Activated T-helper 17 cell treated with anti-CD3 and anti-CD28 coated beads, Interleukin-2, amount 50 U/mL, for 72 hours (primary cell): Measurements from ENCODE around the gene IQCF5. TPM values are rescaled to one million over a fixed set of nuclear protein-coding genes. Genes with fewer than 3 reads are reported as not detected.
"Not testable (repeated sequence)": the region's sequence is repeated elsewhere in the genome, so short reads cannot be mapped to it uniquely, and the experiment has no call there.

Experiments
- ATAC-seq: fragments of 150-1000 bp; cut with Tn5 transposase; replicated peaks from 2 replicates; pipeline ENCODE4 v1.10.0; 2021; ENCODE audit warnings: mild to moderate bottlenecking, moderate library complexity
- H3K27ac Mint-ChIP-seq: one replicate; pipeline ENCODE4 v1.8.0; 2022; ENCODE audit warnings: mixed read lengths
- H3K27me3 Mint-ChIP-seq: one replicate; pipeline ENCODE4 v1.8.0; 2022; ENCODE audit warnings: mixed read lengths
- H3K36me3 Mint-ChIP-seq: one replicate; pipeline ENCODE4 v1.8.0; 2022; ENCODE audit warnings: low read depth, mild to moderate bottlenecking, mixed read lengths
- H3K4me1 Mint-ChIP-seq: one replicate; pipeline ENCODE4 v1.8.0; 2022; ENCODE audit warnings: mixed read lengths
- H3K4me3 Mint-ChIP-seq: one replicate; pipeline ENCODE4 v1.8.0; 2022; ENCODE audit warnings: mild to moderate bottlenecking, mixed read lengths
- H3K9me3 Mint-ChIP-seq: one replicate; pipeline ENCODE4 v1.8.0; 2022; ENCODE audit warnings: mixed read lengths
- total RNA-seq, 2 donors: library from RNA; stranded (reverse); gene quantifications; one replicate each; pipeline ENCODE4 v1.2.3, GENCODE V29; 2022

Gene IQCF5
- total RNA-seq = not detected

- Mint-ChIP-seq H3K27ac (no peak within 1 kb of the TSS), H3K36me3 (no peaks in the 10 kb centered on the region), H3K9me3 (no peaks in the 10 kb centered on the region), H3K27me3 (peaks cover 25% of the 10 kb centered on the region), H3K4me1 (no peaks in the 10 kb centered on the region), H3K4me3 (no peak within 1 kb of the TSS)
- ATAC-seq = no peak
Measured at GRCh38 chr3:51875501-51875900, at the start of gene IQCF5. IQCF5 (minus strand) TSS chr3:51875601; CDS start chr3:51875531, 70 bp downstream.

- no peak for ATAC-seq
- H3K4me3 Mint-ChIP-seq = no peak overlapping the region
- no peaks in the 10 kb centered on the region for H3K4me1 Mint-ChIP-seq
- no peaks in the 10 kb centered on the region for H3K27me3 Mint-ChIP-seq
- H3K9me3 Mint-ChIP-seq = no peaks in the 10 kb centered on the region
- no peak overlapping the region for H3K27ac Mint-ChIP-seq
- no peaks in the 10 kb centered on the region for H3K36me3 Mint-ChIP-seq
Measured at GRCh38 chr3:51921081-51921578, 45.7 kb upstream of the IQCF5 start.

- ATAC-seq = no peak
- H3K4me1 Mint-ChIP-seq = no peaks in the 10 kb centered on the region
- no peaks in the 10 kb centered on the region for H3K27me3 Mint-ChIP-seq
- no peak overlapping the region for H3K4me3 Mint-ChIP-seq
- H3K9me3 Mint-ChIP-seq = no peaks in the 10 kb centered on the region
- H3K27ac Mint-ChIP-seq = no peak overlapping the region
- no peaks in the 10 kb centered on the region for H3K36me3 Mint-ChIP-seq
Measured at GRCh38 chr3:51916418-51916817, 41.0 kb upstream of the IQCF5 start.

- no peak overlapping the region for H3K4me3 Mint-ChIP-seq
- no peaks in the 10 kb centered on the region for H3K36me3 Mint-ChIP-seq
- peaks cover 17% of the 10 kb centered on the region for H3K9me3 Mint-ChIP-seq
- H3K27ac Mint-ChIP-seq = no peak overlapping the region
- H3K4me1 Mint-ChIP-seq = no peaks in the 10 kb centered on the region
- no peak for ATAC-seq
- H3K27me3 Mint-ChIP-seq = peaks cover 22% of the 10 kb centered on the region
Measured at GRCh38 chr3:51908026-51908425, 32.6 kb upstream of the IQCF5 start.

GRCh38 chr3:51904034-51904823 lies 28.8 kb upstream of the IQCF5 start:
- H3K9me3 Mint-ChIP-seq = peaks cover 17% of the 10 kb centered on the region
- ATAC-seq = no peak
- H3K27me3 Mint-ChIP-seq = peaks cover 21% of the 10 kb centered on the region
- H3K27ac Mint-ChIP-seq = no peak overlapping the region
- H3K4me3 Mint-ChIP-seq = no peak overlapping the region
- peaks cover 11% of the 10 kb centered on the region for H3K4me1 Mint-ChIP-seq
- H3K36me3 Mint-ChIP-seq = peaks cover 6% of the 10 kb centered on the region

- not testable (repeated sequence) for H3K9me3 Mint-ChIP-seq, H3K36me3 Mint-ChIP-seq
- peaks cover 11% of the 10 kb centered on the region for H3K4me1 Mint-ChIP-seq
- H3K4me3 Mint-ChIP-seq = peak overlapping the region; percentile 18
- H3K27ac Mint-ChIP-seq = peak overlapping the region; percentile 73
- ATAC-seq = peak; percentile 83
- peaks cover 20% of the 10 kb centered on the region for H3K27me3 Mint-ChIP-seq
Measured at GRCh38 chr3:51902361-51902760, 27.0 kb upstream of the IQCF5 start.

GRCh38 chr3:51900043-51900442 lies 24.6 kb upstream of the IQCF5 start:
- H3K36me3 Mint-ChIP-seq, H3K27ac Mint-ChIP-seq, H3K9me3 Mint-ChIP-seq: not testable (repeated sequence)
- ATAC-seq = peak; percentile 60
- Mint-ChIP-seq H3K27me3 (peaks cover 24% of the 10 kb centered on the region), H3K4me3 (peak overlapping the region; percentile 18), H3K4me1 (peaks cover 11% of the 10 kb centered on the region)

- Mint-ChIP-seq H3K4me1 (peaks cover 8% of the 10 kb centered on the region), H3K27ac (no peak overlapping the region), H3K36me3 (peaks cover 3% of the 10 kb centered on the region), H3K27me3 (peaks cover 19% of the 10 kb centered on the region), H3K4me3 (no peak overlapping the region), H3K9me3 (no peaks in the 10 kb centered on the region)
- no peak for ATAC-seq
Measured at GRCh38 chr3:51897391-51897790, 22.0 kb upstream of the IQCF5 start.

- ATAC-seq = no peak
- Mint-ChIP-seq H3K4me3 (no peak overlapping the region), H3K27me3 (peaks cover 23% of the 10 kb centered on the region), H3K27ac (no peak overlapping the region), H3K4me1 (peaks cover 10% of the 10 kb centered on the region), H3K36me3 (no peaks in the 10 kb centered on the region), H3K9me3 (no peaks in the 10 kb centered on the region)
Measured at GRCh38 chr3:51896607-51897305, 21.4 kb upstream of the IQCF5 start.

GRCh38 chr3:51894939-51895338 lies 19.5 kb upstream of the IQCF5 start:
- Mint-ChIP-seq H3K27me3 (peaks cover 23% of the 10 kb centered on the region), H3K4me3 (no peak overlapping the region), H3K4me1 (peaks cover 4% of the 10 kb centered on the region), H3K9me3 (no peaks in the 10 kb centered on the region), H3K36me3 (no peaks in the 10 kb centered on the region), H3K27ac (no peak overlapping the region)
- ATAC-seq = no peak

- Mint-ChIP-seq H3K4me1 (peaks cover 4% of the 10 kb centered on the region), H3K9me3 (no peaks in the 10 kb centered on the region), H3K27ac (no peak overlapping the region), H3K36me3 (no peaks in the 10 kb centered on the region), H3K4me3 (no peak overlapping the region), H3K27me3 (peaks cover 23% of the 10 kb centered on the region)
- no peak for ATAC-seq
Measured at GRCh38 chr3:51894391-51894790, 19.0 kb upstream of the IQCF5 start.

GRCh38 chr3:51891242-51892039 lies 16.0 kb upstream of the IQCF5 start:
- peaks cover 8% of the 10 kb centered on the region for H3K27me3 Mint-ChIP-seq
- no peak overlapping the region for H3K4me3 Mint-ChIP-seq
- no peak for ATAC-seq
- no peaks in the 10 kb centered on the region for H3K36me3 Mint-ChIP-seq
- H3K4me1 Mint-ChIP-seq = peaks cover 4% of the 10 kb centered on the region
- H3K9me3 Mint-ChIP-seq = no peaks in the 10 kb centered on the region
- H3K27ac Mint-ChIP-seq = peak overlapping the region; percentile 1

GRCh38 chr3:51888463-51889105 lies 13.2 kb upstream of the IQCF5 start:
- H3K27me3 Mint-ChIP-seq = peaks cover 5% of the 10 kb centered on the region
- no peak for ATAC-seq
- H3K36me3 Mint-ChIP-seq = no peaks in the 10 kb centered on the region
- H3K27ac Mint-ChIP-seq = no peak overlapping the region
- H3K4me3 Mint-ChIP-seq = no peak overlapping the region
- H3K4me1 Mint-ChIP-seq = peaks cover 4% of the 10 kb centered on the region
- no peaks in the 10 kb centered on the region for H3K9me3 Mint-ChIP-seq

- Mint-ChIP-seq H3K4me3 (no peak overlapping the region), H3K27ac (no peak overlapping the region), H3K9me3 (no peaks in the 10 kb centered on the region), H3K4me1 (peaks cover 4% of the 10 kb centered on the region), H3K27me3 (peaks cover 5% of the 10 kb centered on the region), H3K36me3 (no peaks in the 10 kb centered on the region)
- ATAC-seq = no peak
Measured at GRCh38 chr3:51887620-51888019, 12.2 kb upstream of the IQCF5 start.
